Fibroblast of pulmonary artery (primary cell): ENCODE measurements around the gene ARHGEF7.
A peak's percentile ranks its signal among the peaks of the same experiment; 100 is the strongest.

ENCODE experiments used
- DNase-seq: peaks from one replicate; pipeline ENCODE4 v3.0.0-alpha.2; 2010; ENCODE audit warnings: low read depth
- H3K4me3 ChIP-seq: replicated peaks from 2 replicates; pipeline ENCODE4 v1.5.1; 2011; ENCODE audit warnings: low read depth, mild to moderate bottlenecking, control low read depth, low read length, moderate library complexity
- CTCF ChIP-seq: IDR thresholded peaks from 2 replicates; pipeline ENCODE4 v1.5.1; 2011; ENCODE audit warnings: mild to moderate bottlenecking, control low read depth, low read length, inconsistent platforms; ENCODE audit errors: missing control alignments

The ARHGEF7 gene

GRCh38 chr13:111239764-111240670 lies 124.9 kb downstream of the ARHGEF7 start:
- DNase-seq: no peak
- no peak overlapping the region for H3K4me3 ChIP-seq
- TF ChIP-seq CTCF: no peak

- no peak overlapping the region for H3K4me3 ChIP-seq
- TF ChIP-seq CTCF: no peak
- no peak for DNase-seq
Observed at GRCh38 chr13:111241006-111241755, 126.1 kb downstream of the ARHGEF7 start.

GRCh38 chr13:111241862-111242261 lies 126.8 kb downstream of the ARHGEF7 start:
- TF ChIP-seq CTCF: no peak
- no peak for DNase-seq
- H3K4me3 ChIP-seq: no peak overlapping the region

- no peak for TF ChIP-seq CTCF
- H3K4me3 ChIP-seq: no peak overlapping the region
- DNase-seq: no peak
Observed at GRCh38 chr13:111242585-111242984, 127.5 kb downstream of the ARHGEF7 start.

- TF ChIP-seq CTCF: no peak
- DNase-seq: no peak
- H3K4me3 ChIP-seq: no peak overlapping the region
Observed at GRCh38 chr13:111243981-111244380, 128.9 kb downstream of the ARHGEF7 start.

GRCh38 chr13:111245576-111246384 lies 130.7 kb downstream of the ARHGEF7 start:
- peak; percentile 16 for DNase-seq
- no peak overlapping the region for H3K4me3 ChIP-seq

More at GRCh38 chr13:111245576-111246384, 130.7 kb downstream of the ARHGEF7 start:
- no peak for TF ChIP-seq CTCF
